ENCODE results near the gene ZNF564.

ZNF564 gene

GRCh38 chr19:12544401-12544876, 6.8 kb downstream of the ZNF564 start:
- ATAC-seq, result no peak
- TF ChIP-seq ZNF8 (CRISPR knock-in tag; IDR thresholded peaks at IDR 0.05) (no peak), ZFP30 (CRISPR knock-in tag; IDR thresholded peaks at IDR 0.05) (no peak), ARNTL (CRISPR knock-in tag; IDR thresholded peaks at IDR 0.05; ENCODE audit: borderline replicate concordance, low read depth) (no peak), SNAI2 (CRISPR knock-in tag; IDR thresholded peaks at IDR 0.05) (no peak), PATZ1 (CRISPR knock-in tag; IDR thresholded peaks at IDR 0.05; ENCODE audit: borderline replicate concordance) (no peak), ZFP3 (CRISPR knock-in tag; IDR thresholded peaks at IDR 0.05) (no peak)
- TF ChIP-seq, protein P1, sequence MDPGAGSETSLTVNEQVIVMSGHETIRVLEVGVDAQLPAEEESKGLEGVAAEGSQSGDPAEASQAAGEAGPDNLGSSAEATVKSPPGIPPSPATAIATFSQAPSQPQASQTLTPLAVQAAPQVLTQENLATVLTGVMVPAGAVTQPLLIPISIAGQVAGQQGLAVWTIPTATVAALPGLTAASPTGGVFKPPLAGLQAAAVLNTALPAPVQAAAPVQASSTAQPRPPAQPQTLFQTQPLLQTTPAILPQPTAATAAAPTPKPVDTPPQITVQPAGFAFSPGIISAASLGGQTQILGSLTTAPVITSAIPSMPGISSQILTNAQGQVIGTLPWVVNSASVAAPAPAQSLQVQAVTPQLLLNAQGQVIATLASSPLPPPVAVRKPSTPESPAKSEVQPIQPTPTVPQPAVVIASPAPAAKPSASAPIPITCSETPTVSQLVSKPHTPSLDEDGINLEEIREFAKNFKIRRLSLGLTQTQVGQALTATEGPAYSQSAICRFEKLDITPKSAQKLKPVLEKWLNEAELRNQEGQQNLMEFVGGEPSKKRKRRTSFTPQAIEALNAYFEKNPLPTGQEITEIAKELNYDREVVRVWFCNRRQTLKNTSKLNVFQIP (CRISPR knock-in tag; IDR thresholded peaks at IDR 0.05; ENCODE audit: borderline replicate concordance, low read depth), result no peak
- TF ChIP-seq, protein P2, sequence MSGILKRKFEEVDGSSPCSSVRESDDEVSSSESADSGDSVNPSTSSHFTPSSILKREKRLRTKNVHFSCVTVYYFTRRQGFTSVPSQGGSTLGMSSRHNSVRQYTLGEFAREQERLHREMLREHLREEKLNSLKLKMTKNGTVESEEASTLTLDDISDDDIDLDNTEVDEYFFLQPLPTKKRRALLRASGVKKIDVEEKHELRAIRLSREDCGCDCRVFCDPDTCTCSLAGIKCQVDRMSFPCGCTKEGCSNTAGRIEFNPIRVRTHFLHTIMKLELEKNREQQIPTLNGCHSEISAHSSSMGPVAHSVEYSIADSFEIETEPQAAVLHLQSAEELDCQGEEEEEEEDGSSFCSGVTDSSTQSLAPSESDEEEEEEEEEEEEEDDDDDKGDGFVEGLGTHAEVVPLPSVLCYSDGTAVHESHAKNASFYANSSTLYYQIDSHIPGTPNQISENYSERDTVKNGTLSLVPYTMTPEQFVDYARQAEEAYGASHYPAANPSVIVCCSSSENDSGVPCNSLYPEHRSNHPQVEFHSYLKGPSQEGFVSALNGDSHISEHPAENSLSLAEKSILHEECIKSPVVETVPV (CRISPR knock-in tag; IDR thresholded peaks at IDR 0.05), result no peak
- TF ChIP-seq, protein P3, sequence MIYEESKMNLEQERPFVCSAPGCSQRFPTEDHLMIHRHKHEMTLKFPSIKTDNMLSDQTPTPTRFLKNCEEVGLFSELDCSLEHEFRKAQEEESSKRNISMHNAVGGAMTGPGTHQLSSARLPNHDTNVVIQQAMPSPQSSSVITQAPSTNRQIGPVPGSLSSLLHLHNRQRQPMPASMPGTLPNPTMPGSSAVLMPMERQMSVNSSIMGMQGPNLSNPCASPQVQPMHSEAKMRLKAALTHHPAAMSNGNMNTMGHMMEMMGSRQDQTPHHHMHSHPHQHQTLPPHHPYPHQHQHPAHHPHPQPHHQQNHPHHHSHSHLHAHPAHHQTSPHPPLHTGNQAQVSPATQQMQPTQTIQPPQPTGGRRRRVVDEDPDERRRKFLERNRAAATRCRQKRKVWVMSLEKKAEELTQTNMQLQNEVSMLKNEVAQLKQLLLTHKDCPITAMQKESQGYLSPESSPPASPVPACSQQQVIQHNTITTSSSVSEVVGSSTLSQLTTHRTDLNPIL (CRISPR knock-in tag; IDR thresholded peaks at IDR 0.05; ENCODE audit: low read depth), result no peak

DNA sequence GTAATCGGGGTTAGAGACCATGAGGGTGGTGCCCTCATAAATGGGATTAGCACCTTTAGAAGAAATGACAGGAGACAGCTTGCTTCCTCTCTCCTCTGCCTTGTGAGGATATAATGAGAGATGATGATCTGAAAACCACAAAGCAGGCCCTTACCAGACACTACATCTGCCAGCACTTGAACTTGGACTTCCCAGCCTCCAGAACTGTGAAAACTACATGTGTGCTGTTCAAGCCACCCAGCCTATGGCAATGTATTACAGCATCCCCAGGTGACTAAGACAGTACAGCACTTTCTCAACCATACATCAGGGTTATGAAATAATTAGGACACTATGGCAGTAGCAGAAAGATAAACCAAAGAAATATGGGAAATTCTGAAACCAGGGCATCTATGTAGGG, 7.4 kb downstream of the ZNF564 start:
- TF ChIP-seq, protein P4, sequence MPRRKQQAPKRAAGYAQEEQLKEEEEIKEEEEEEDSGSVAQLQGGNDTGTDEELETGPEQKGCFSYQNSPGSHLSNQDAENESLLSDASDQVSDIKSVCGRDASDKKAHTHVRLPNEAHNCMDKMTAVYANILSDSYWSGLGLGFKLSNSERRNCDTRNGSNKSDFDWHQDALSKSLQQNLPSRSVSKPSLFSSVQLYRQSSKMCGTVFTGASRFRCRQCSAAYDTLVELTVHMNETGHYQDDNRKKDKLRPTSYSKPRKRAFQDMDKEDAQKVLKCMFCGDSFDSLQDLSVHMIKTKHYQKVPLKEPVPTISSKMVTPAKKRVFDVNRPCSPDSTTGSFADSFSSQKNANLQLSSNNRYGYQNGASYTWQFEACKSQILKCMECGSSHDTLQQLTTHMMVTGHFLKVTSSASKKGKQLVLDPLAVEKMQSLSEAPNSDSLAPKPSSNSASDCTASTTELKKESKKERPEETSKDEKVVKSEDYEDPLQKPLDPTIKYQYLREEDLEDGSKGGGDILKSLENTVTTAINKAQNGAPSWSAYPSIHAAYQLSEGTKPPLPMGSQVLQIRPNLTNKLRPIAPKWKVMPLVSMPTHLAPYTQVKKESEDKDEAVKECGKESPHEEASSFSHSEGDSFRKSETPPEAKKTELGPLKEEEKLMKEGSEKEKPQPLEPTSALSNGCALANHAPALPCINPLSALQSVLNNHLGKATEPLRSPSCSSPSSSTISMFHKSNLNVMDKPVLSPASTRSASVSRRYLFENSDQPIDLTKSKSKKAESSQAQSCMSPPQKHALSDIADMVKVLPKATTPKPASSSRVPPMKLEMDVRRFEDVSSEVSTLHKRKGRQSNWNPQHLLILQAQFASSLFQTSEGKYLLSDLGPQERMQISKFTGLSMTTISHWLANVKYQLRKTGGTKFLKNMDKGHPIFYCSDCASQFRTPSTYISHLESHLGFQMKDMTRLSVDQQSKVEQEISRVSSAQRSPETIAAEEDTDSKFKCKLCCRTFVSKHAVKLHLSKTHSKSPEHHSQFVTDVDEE (CRISPR knock-in tag; IDR thresholded peaks at IDR 0.05), result no peak
- TF ChIP-seq PATZ1 (CRISPR knock-in tag; IDR thresholded peaks at IDR 0.05; ENCODE audit: borderline replicate concordance), result no peak
- TF ChIP-seq, protein P2 (CRISPR knock-in tag; IDR thresholded peaks at IDR 0.05), result no peak
- TF ChIP-seq PPARA (CRISPR knock-in tag; IDR thresholded peaks at IDR 0.05; ENCODE audit: borderline replicate concordance), result no peak
- no peak for TF ChIP-seq GLIS3 (CRISPR knock-in tag; IDR thresholded peaks at IDR 0.05)
- no peak for TF ChIP-seq BACH2 (CRISPR knock-in tag; IDR thresholded peaks at IDR 0.05; ENCODE audit: borderline replicate concordance)
- TF ChIP-seq, protein P1 (CRISPR knock-in tag; IDR thresholded peaks at IDR 0.05; ENCODE audit: borderline replicate concordance, low read depth), result no peak
- TF ChIP-seq RARB (CRISPR knock-in tag; IDR thresholded peaks at IDR 0.05), result no peak
- TF ChIP-seq OSR1 (CRISPR knock-in tag; IDR thresholded peaks at IDR 0.05), result no peak
- ATAC-seq, result no peak
